GM18867 (cell line): ENCODE results near the gene UBXN1.
A peak's percentile ranks its signal among the peaks of the same experiment; 100 is the strongest.
"Not testable (repeated sequence)": the region's sequence is repeated elsewhere in the genome, so short reads cannot be mapped to it uniquely, and the experiment has no call there.

Experiments used
- ATAC-seq: cut with Tn5 transposase; IDR thresholded peaks from one replicate; pipeline ENCODE4 v1.9.1; 2021; ENCODE audit warnings: mild to moderate bottlenecking, moderate library complexity; ENCODE audit not compliant: unreplicated experiment

The UBXN1 gene

GRCh38 chr11:62676698-62677097 lies 2.2 kb downstream of the UBXN1 start:
- ATAC-seq, result no peak

DNA sequence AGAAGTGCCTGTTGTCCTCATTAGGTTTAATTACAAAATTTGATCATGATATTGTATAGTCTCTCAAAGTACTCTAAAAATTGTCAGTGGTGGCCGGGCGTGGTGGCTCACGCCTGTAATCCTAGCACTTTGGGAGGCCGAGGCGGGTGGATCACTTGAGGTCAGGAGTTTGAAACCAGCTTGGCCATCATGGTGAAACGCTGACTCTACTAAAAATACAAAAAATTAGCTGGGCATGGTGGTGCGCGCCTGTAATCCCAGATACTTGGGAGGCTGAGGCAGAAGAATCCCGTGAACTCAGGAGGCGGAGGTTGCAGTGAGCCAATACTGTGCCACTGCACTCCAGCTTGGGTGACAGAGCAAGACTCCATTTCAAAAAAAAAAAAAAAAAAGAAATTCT lies 3.5 kb downstream of the UBXN1 start:
- not testable (repeated sequence) for ATAC-seq

- no peak for ATAC-seq
Measured at GRCh38 chr11:62673196-62673525, 5.7 kb downstream of the UBXN1 start.

GRCh38 chr11:62671608-62672389 lies 7.1 kb downstream of the UBXN1 start, which contains the start of the genes LBHD1 and UQCC3:
Gene LBHD1 (minus strand): TSS chr11:62672267. CDS start chr11:62670031, 2,236 bp downstream.
Gene UQCC3 (plus strand): TSS chr11:62671673. CDS start chr11:62671746, 73 bp downstream.
- peak; percentile 60 for ATAC-seq

GRCh38 chr11:62671236-62671607 lies 7.7 kb downstream of the UBXN1 start:
- peak; percentile 13 for ATAC-seq

- no peak for ATAC-seq
Measured at GRCh38 chr11:62669420-62670161, 9.3 kb downstream of the UBXN1 start.

- no peak for ATAC-seq
Measured at GRCh38 chr11:62667460-62667859, 11.4 kb downstream of the UBXN1 start.

DNA sequence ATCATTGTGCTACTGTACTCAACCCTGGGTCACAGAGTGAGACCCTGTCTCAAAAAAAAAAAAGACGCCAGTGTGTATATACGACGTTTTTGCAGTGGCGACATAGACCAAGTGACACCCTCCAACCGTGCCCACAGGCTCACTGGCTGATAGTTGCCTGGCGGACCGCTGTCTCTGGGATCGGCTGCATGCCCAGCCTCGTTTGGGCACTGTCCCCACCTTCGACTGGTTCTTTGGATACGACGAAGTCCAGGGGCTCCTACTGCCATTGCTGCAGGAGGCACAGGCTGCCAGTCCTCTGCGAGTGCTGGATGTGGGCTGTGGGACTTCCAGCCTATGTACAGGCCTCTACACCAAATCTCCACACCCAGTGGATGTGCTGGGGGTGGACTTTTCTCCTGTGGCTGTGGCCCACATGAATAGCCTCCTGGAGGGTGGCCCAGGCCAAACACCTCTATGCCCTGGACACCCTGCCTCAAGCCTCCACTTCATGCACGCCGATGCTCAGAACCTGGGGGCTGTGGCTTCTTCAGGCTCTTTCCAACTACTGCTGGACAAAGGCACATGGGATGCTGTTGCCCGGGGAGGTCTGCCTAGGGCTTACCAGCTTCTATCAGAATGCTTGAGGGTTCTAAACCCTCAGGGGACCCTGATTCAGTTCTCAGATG lies 12.5 kb downstream of the UBXN1 start:
- no peak for ATAC-seq

GRCh38 chr11:62665599-62666258 lies 13.1 kb downstream of the UBXN1 start:
- peak; percentile 13 for ATAC-seq

DNA sequence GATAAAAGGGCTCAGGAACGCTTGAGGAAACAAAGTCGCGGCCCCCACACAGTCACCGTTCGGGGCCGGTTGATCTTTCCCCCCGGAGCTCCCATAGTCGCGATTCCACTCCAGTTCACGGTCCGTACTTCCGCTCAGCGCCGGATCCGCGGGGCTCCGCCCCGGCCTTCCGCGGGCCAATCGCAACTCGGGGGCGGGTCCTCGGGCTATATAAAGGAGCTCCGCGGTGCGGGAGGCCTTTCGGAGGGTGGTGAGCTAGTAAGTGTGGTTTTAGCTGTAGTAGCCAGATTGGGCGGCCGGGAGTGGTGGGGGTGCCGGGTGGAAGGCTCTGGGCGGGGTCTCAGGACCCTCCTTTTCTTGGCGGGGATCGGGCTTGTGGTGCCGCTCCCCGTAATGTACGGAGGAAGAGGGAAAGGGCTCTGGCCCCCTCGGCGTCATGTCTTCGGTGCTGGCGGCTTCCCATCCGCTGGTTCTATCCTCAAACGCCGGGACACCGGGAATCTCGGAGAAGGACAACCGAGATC lies 13.7 kb downstream of the UBXN1 start, which contains the start of the genes C11orf98 and CSKMT:
TSS of gene C11orf98 (minus strand) at position 136 of the 524 bp plus-strand sequence. CDS start at position 95, 41 bp downstream.
TSS of gene CSKMT (plus strand) at position 238 of the 524 bp plus-strand sequence. CDS start 568 bp downstream, outside the sequence.
- ATAC-seq, result peak; percentile 85

- peak; percentile 28 for ATAC-seq
Measured at GRCh38 chr11:62664405-62665074, 14.3 kb downstream of the UBXN1 start.

- ATAC-seq, result no peak
Measured at GRCh38 chr11:62656796-62657429, 22.0 kb downstream of the UBXN1 start.

DNA sequence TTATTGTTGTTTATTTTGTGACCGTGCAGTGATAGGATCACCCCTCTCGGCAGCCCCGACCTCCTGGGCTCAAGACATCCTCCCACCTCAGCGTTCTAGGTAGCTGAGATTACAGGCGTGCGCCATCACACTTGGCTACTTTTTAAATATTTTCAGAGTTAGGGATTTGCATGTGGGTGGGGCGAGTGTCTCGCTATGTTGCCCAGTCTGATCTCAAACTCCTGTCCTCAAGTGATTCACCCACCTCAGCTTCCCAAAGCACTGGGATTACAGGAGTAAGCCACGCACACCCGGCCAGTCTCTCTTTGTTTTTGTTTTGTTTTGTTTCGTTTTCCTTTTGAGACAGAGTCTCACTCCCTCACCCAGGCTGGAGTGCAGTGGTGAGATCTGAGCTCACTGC lies 24.6 kb downstream of the UBXN1 start:
- no peak for ATAC-seq

- no peak for ATAC-seq
Measured at GRCh38 chr11:62652161-62653006, 26.5 kb downstream of the UBXN1 start.

DNA sequence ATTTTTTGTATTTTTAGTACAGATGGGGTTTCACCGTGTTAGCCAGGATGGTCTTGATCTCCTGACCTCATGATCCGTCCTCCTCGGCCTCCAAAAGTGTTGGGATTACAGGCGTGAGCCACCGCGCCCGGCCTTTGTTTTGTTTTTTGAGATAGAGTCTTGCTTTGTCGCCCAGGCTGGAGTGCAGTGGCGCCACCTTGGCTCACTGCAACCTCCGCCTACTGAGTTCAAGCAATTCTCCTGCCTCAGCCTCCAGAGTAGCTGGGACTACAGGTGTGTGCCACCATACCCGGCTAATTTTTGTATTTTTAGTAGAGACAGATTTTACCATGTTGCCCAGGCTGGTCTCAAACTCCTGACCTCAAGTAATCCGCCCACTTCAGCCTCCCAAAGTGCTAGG lies 28.6 kb downstream of the UBXN1 start:
- ATAC-seq, result not testable (repeated sequence)

DNA sequence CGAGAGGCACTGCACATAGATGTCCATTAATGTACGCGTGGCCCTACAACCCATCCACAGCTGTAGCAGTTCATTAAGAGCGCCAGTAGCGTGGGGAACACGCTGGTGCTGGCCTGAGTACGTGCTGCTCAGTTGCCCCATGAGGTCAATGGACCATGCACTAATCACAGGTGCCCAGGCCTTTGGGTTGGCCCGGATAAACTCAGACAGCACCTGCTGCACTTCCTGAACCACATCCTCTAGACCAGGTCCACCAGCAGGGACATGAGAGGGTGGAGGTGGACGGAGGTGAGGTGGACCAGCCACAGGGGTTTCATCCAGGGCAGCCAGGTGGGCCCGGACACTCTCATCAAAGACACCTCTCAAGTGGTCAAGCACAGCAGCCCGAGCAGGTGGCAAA lies 29.4 kb downstream of the UBXN1 start:
- no peak for ATAC-seq

- ATAC-seq, result no peak
Measured at GRCh38 chr11:62648967-62649364, 29.9 kb downstream of the UBXN1 start.

DNA sequence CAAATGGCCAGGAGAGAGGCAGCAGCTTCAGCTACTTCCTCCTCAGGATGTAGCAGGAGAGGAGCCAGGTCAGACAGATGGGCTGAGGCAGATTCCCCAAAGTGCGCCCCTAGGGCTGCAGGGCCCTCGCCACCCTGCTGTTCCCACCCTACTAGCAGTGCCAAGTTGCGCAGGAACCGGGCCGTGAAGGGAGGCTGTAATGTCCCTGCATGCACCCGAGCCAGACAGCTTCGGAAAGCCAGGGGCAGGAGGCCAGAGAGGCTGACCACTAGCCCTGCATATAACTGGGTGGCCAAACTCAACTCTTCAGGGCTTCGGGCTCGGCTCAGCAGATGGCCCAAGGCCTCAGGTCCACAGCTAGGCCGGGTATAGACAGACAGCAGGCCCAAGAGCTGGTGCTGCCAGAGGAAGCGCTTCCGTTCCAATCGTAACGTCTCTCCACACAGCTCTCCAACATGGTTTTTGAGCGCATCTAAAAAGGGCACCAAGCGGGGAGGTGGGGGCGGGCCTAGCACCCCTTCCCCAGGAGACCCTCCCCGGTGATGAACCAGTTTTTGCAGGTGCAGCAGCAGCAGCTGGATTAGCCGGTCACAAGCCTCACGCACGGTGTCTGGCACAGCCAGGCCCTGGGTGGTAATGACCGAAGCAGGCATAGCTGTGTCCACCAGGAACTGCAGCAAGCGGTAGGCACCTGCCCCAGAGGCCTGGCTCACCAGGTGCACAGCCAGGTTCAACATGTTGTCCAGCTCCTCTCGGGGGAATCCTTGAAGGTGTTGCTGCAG lies 30.5 kb downstream of the UBXN1 start:
- ATAC-seq, result no peak
